Panc1 (cell line): ENCODE data around the gene ITGA11. TPM values are rescaled to one million over a fixed set of nuclear protein-coding genes. Genes with fewer than 3 reads are reported as not detected.

Source experiments
- ATAC-seq: fragments of 200-7000 bp; cut with Tn5 transposase; 2 replicates; pipeline ENCODE4 v1.9.1; 2020; ENCODE audit warnings: mild to moderate bottlenecking, moderate library complexity
- BruUV-seq: library from RNA; stranded (reverse); fragments of 400-500 nt; replicated peaks from 2 replicates; lab custom pipeline; 2021; lab: Mats Ljungman, UMichigan
- CTCF ChIA-PET: fragments of 300-600 bp; sonication (Branson Sonifier 250); formaldehyde crosslinking; loops from one replicate; lab custom pipeline; 2022; ENCODE audit warnings: antibody characterized with exemption; lab: Charles Lee
- POLR2A ChIA-PET: fragments of 300-600 bp; sonication (Branson Sonifier 250); formaldehyde crosslinking; loops from one replicate; lab custom pipeline; 2022; ENCODE audit warnings: antibody characterized with exemption; lab: Charles Lee
- DNase-seq: peaks from one replicate; pipeline ENCODE4 v3.0.0-alpha.2; 2010; ENCODE audit warnings: low read depth, low spot score
- H3K27ac ChIP-seq: 2 replicates; pipeline ENCODE4 v1.5.1; 2011; ENCODE audit warnings: mild to moderate bottlenecking, low read length, inconsistent platforms
- H3K27me3 ChIP-seq: fragments of 200-500 bp; sonication (Bioruptor generic); 2 replicates; pipeline ENCODE4 v1.6.0; 2014; ENCODE audit warnings: low read length, inconsistent platforms; ENCODE audit not compliant: control insufficient read depth, insufficient read depth
- H3K36me3 ChIP-seq: fragments of 200-500 bp; sonication (Bioruptor generic); 2 replicates; pipeline ENCODE4 v1.5.1; 2014; ENCODE audit warnings: inconsistent platforms, mild to moderate bottlenecking, low read length, moderate library complexity; ENCODE audit not compliant: control insufficient read depth, insufficient read depth
- H3K4me1 ChIP-seq: 2 replicates; pipeline ENCODE4 v1.5.1; 2011; ENCODE audit warnings: inconsistent platforms, mild to moderate bottlenecking, low read length, moderate library complexity; ENCODE audit not compliant: control insufficient read depth, insufficient read depth
- H3K4me3 ChIP-seq, 2 experiments: 2 replicates each; pipeline ENCODE4 v1.5.1; 2011 to 2012; ENCODE audit warnings: low read depth in 2 of 2, low read length in 2 of 2, mild to moderate bottlenecking in 2 of 2, inconsistent platforms in 1 of 2, moderate library complexity in 1 of 2
- H3K9me3 ChIP-seq: fragments of 200-500 bp; sonication (Bioruptor generic); 2 replicates; pipeline ENCODE4 v1.5.1; 2014; ENCODE audit warnings: low read depth, mild to moderate bottlenecking, inconsistent platforms, low read length, moderate library complexity; ENCODE audit not compliant: control insufficient read depth, insufficient read depth
- CTCF ChIP-seq: fragments of 450-650 bp; IDR thresholded peaks from 2 replicates; pipeline ENCODE4 v1.5.1; 2017; ENCODE audit warnings: mild to moderate bottlenecking
- POLR2AphosphoS5 ChIP-seq: IDR thresholded peaks from 2 replicates; pipeline ENCODE4 v1.6.1; 2012; ENCODE audit warnings: mild to moderate bottlenecking, low read depth, low read length, moderate library complexity
- REST ChIP-seq, 2 experiments: IDR thresholded peaks; 2 replicates each; pipeline ENCODE4 v1.6.1; 2011 to 2012; ENCODE audit warnings: low read depth in 2 of 2, control low read depth in 1 of 2, low read length in 1 of 2, mild to moderate bottlenecking in 1 of 2, moderate library complexity in 1 of 2; ENCODE audit not compliant: insufficient read depth in 1 of 2
- SIN3A ChIP-seq: IDR thresholded peaks from 2 replicates; pipeline ENCODE4 v1.6.1; 2012; ENCODE audit warnings: low read depth, mild to moderate bottlenecking, low read length, moderate library complexity, borderline replicate concordance; ENCODE audit not compliant: insufficient read depth
- TCF7L2 ChIP-seq: IDR thresholded peaks from 2 replicates; pipeline ENCODE4 v1.6.1; 2011; ENCODE audit warnings: mild to moderate bottlenecking, low read depth, low read length, inconsistent platforms
- in situ Hi-C: cut with HindIII; loops from 2 replicates; pipeline ENCODE4 v1.10.0; 2016; ENCODE audit warnings: low sequenced_read_pairs, low pct_unique_long_range_greater_than_20kb
- intact Hi-C: fragments of 100-400 bp; cut with micrococcal nuclease; formaldehyde crosslinking; loops from one replicate; pipeline ENCODE4 v1.10.0; 2022; ENCODE audit not compliant: unreplicated experiment
- total RNA-seq: library from RNA; stranded (reverse); gene quantifications from one replicate; pipeline ENCODE4 v1.2.1, GENCODE V29; 2021; ENCODE audit not compliant: unreplicated experiment

ITGA11 gene
- total RNA-seq, 1 experiment from 2014 or later: 0.28 TPM

GRCh38 chr15:68261241-68261640, 170.7 kb downstream of the ITGA11 start:
- TF ChIP-seq CTCF (no peak), POLR2AphosphoS5 (no peak), REST (IDR thresholded peaks at IDR 0.05; ENCODE audit: insufficient read depth in 1 of 2, low read depth in 2 of 2, low read length in 1 of 2) (no peak), SIN3A (no peak), TCF7L2 (no peak)
- no TSS peak for BruUV-seq
- ATAC-seq (no peak), DNase-seq (no peak)
- H3K4me1 ChIP-seq: peaks cover 6% of the 10 kb centered on the region; the same call in 1 of the 2 replicates
- peaks cover 7% of the 10 kb centered on the region; the same call in 1 of the 2 replicates for H3K27me3 ChIP-seq
- no peak overlapping the region for H3K4me3 ChIP-seq
- no peak overlapping the region for H3K27ac ChIP-seq
- H3K36me3 ChIP-seq: no peaks in the 10 kb centered on the region
- no peaks in the 10 kb centered on the region for H3K9me3 ChIP-seq
- ChIA-PET POLR2A (no interaction called here), CTCF (no interaction called here)
- in situ Hi-C loops: no loop called here
- intact Hi-C loops: no loop called here

GRCh38 chr15:68259883-68260282, 172.1 kb downstream of the ITGA11 start:
- ChIA-PET POLR2A (no interaction called here), CTCF (no interaction called here)
- no peaks in the 10 kb centered on the region for H3K9me3 ChIP-seq
- H3K27ac ChIP-seq: no peak overlapping the region
- intact Hi-C loops: no loop called here
- H3K4me1 ChIP-seq: peaks cover 6% of the 10 kb centered on the region; the same call in 1 of the 2 replicates
- TF ChIP-seq CTCF: no peak
- BruUV-seq: no TSS peak
- no peak overlapping the region for H3K4me3 ChIP-seq
- peaks cover 3% of the 10 kb centered on the region; the same call in 1 of the 2 replicates for H3K27me3 ChIP-seq
- in situ Hi-C loops: no loop called here
- DNase-seq (no peak), ATAC-seq (no peak)
- no peaks in the 10 kb centered on the region for H3K36me3 ChIP-seq
